PC-9 (cell line): Measurements from ENCODE around the gene FBF1. TPM values are rescaled to one million over a fixed set of nuclear protein-coding genes. Genes with fewer than 3 reads are reported as not detected.

ENCODE experiments used
- BruUV-seq: library from RNA; stranded (reverse); fragments of 400-500 nt; replicated peaks from 2 replicates; lab custom pipeline; 2021; lab: Mats Ljungman, UMichigan
- CTCF ChIA-PET: fragments of 300-600 bp; sonication (Branson Sonifier 250); formaldehyde crosslinking; loops from one replicate; lab custom pipeline; 2022; ENCODE audit warnings: antibody characterized with exemption; lab: Charles Lee
- POLR2A ChIA-PET: fragments of 300-600 bp; sonication (Branson Sonifier 250); formaldehyde crosslinking; loops from one replicate; lab custom pipeline; 2022; ENCODE audit warnings: antibody characterized with exemption; ENCODE audit not compliant: unreplicated experiment; lab: Charles Lee
- DNase-seq, 2 experiments: peaks; one replicate each; pipeline versions ENCODE4 v3.0.0 to v3.0.0-alpha.2; 2015 to 2022; ENCODE audit warnings: mixed read lengths in 1 of 2
- H2AFZ ChIP-seq: fragments of 200-600 bp; sonication (generic); 2 replicates; pipeline ENCODE4 v1.8.1; 2017; ENCODE audit warnings: antibody characterized with exemption
- H3F3A ChIP-seq: fragments of 200-600 bp; sonication (generic); 2 replicates; pipeline ENCODE4 v1.8.1; 2017; ENCODE audit warnings: antibody characterized with exemption, mild to moderate bottlenecking, low read depth; ENCODE audit not compliant: insufficient read depth
- H3K27ac ChIP-seq: fragments of 200-600 bp; sonication (generic); 2 replicates; pipeline ENCODE4 v1.6.1; 2016; ENCODE audit warnings: mixed run types
- H3K27me3 ChIP-seq: fragments of 200-600 bp; sonication (generic); 2 replicates; pipeline ENCODE4 v1.6.1; 2016; ENCODE audit warnings: low read depth, mixed run types; ENCODE audit not compliant: insufficient read depth
- H3K36me3 ChIP-seq: fragments of 200-600 bp; sonication (generic); 2 replicates; pipeline ENCODE4 v1.6.1; 2016; ENCODE audit warnings: low read depth, mixed run types
- H3K4me1 ChIP-seq: fragments of 200-600 bp; sonication (generic); replicated peaks from 2 replicates; pipeline ENCODE4 v1.6.1; 2016; ENCODE audit warnings: mixed run types; ENCODE audit not compliant: insufficient read depth
- H3K4me2 ChIP-seq: fragments of 200-600 bp; sonication (generic); 2 replicates; pipeline ENCODE4 v1.6.1; 2017; ENCODE audit warnings: mixed run types
- H3K4me3 ChIP-seq: fragments of 200-600 bp; sonication (generic); 2 replicates; pipeline ENCODE4 v1.6.1; 2016; ENCODE audit warnings: mixed run types
- H3K79me2 ChIP-seq: fragments of 200-600 bp; sonication (generic); 2 replicates; pipeline ENCODE4 v1.6.1; 2017; ENCODE audit warnings: low read depth, mixed run types
- H3K9me2 ChIP-seq: fragments of 200-600 bp; sonication (generic); 2 replicates; pipeline ENCODE4 v1.8.1; 2017; ENCODE audit warnings: mild to moderate bottlenecking; ENCODE audit not compliant: insufficient read depth
- H3K9me3 ChIP-seq: fragments of 200-600 bp; sonication (generic); 2 replicates; pipeline ENCODE4 v1.8.1; 2016; ENCODE audit warnings: low read depth; ENCODE audit not compliant: insufficient read depth
- H4K20me1 ChIP-seq: fragments of 200-600 bp; sonication (generic); 2 replicates; pipeline ENCODE4 v1.8.1; 2017; ENCODE audit not compliant: insufficient read depth
- CTCF ChIP-seq: fragments of 200-600 bp; sonication (generic); conservative IDR thresholded peaks from 2 replicates; pipeline ENCODE4 v1.6.1; 2017; ENCODE audit warnings: mixed run types, antibody characterized with exemption, mild to moderate bottlenecking, moderate library complexity
- EZH2 ChIP-seq: fragments of 200-600 bp; sonication (generic); IDR thresholded peaks from 2 replicates; pipeline ENCODE4 v1.8.0; 2017; ENCODE audit warnings: antibody characterized with exemption, low read depth
- intact Hi-C: fragments of 100-400 bp; cut with micrococcal nuclease; formaldehyde crosslinking; loops from one replicate; pipeline ENCODE4 v1.10.0; 2022; ENCODE audit not compliant: unreplicated experiment
- total RNA-seq: library from RNA; stranded (reverse); gene quantifications from 2 replicates; pipeline ENCODE4 v1.2.3, GENCODE V29; 2021

The FBF1 gene
- total RNA-seq, 1 experiment from 2014 or later: 22.5 TPM

GRCh38 chr17:75965468-75965867 is 24.6 kb upstream of the FBF1 start:
- intact Hi-C loops: no loop called here
- no TSS peak for BruUV-seq
- TF ChIP-seq EZH2 (no peak), CTCF (no peak)
- no peak overlapping the region for H3K4me3 ChIP-seq
- peaks cover 16% of the 10 kb centered on the region; the same call in 1 of the 2 replicates for H3F3A ChIP-seq
- H4K20me1 ChIP-seq: peaks cover 11% of the 10 kb centered on the region; the same call in 1 of the 2 replicates
- H3K4me1 ChIP-seq: peaks cover 8% of the 10 kb centered on the region
- H3K79me2 ChIP-seq: peaks cover 3% of the 10 kb centered on the region; the same call in 1 of the 2 replicates
- POLR2A ChIA-PET: interaction anchor here (0.7 kb wide), 1 partner anchor 13 kb away, joined by 3 read pairs; no protein-coding TSS in a partner anchor
- no peak for DNase-seq
- H2AFZ ChIP-seq: no peak overlapping the region
- no peak overlapping the region for H3K4me2 ChIP-seq
- H3K9me2 ChIP-seq: no peaks in the 10 kb centered on the region
- H3K9me3 ChIP-seq: no peaks in the 10 kb centered on the region
- H3K27ac ChIP-seq: no peak overlapping the region
- CTCF ChIA-PET: interaction anchor here (0.7 to 0.9 kb wide), 2 partner anchors 13 to 14 kb away, joined by 3 to 9 read pairs; partner anchors contain the start of genes ACOX1 and TEN1
- H3K27me3 ChIP-seq: no peaks in the 10 kb centered on the region
- H3K36me3 ChIP-seq: 0 out of 2 replicates have a peak, but pooled peaks cover 5% of the 10 kb centered on the region

GRCh38 chr17:75959839-75960511 is 19.1 kb upstream of the FBF1 start:
- Histone ChIP-seq H2AFZ (no peak overlapping the region), H3K27me3 (no peaks in the 10 kb centered on the region), H3K36me3 (peaks cover 21% of the 10 kb centered on the region), H3K27ac (no peak overlapping the region), H3F3A (peaks cover 7% of the 10 kb centered on the region; the same call in 1 of the 2 replicates), H3K9me3 (no peaks in the 10 kb centered on the region), H3K9me2 (no peaks in the 10 kb centered on the region), H3K79me2 (peaks cover 19% of the 10 kb centered on the region; the same call in 1 of the 2 replicates), H3K4me3 (no peak overlapping the region), H3K4me1 (no peaks in the 10 kb centered on the region), H3K4me2 (no peak overlapping the region), H4K20me1 (peaks cover 18% of the 10 kb centered on the region)
- BruUV-seq: no TSS peak
- DNase-seq: no peak
- intact Hi-C loops: no loop called here
- TF ChIP-seq EZH2: no peak
- no peak for TF ChIP-seq CTCF
- CTCF ChIA-PET: interaction anchor here (0.5 kb wide), 1 partner anchor 8 kb away, joined by 11 read pairs; no protein-coding TSS in a partner anchor
- POLR2A ChIA-PET: no interaction called here

DNA sequence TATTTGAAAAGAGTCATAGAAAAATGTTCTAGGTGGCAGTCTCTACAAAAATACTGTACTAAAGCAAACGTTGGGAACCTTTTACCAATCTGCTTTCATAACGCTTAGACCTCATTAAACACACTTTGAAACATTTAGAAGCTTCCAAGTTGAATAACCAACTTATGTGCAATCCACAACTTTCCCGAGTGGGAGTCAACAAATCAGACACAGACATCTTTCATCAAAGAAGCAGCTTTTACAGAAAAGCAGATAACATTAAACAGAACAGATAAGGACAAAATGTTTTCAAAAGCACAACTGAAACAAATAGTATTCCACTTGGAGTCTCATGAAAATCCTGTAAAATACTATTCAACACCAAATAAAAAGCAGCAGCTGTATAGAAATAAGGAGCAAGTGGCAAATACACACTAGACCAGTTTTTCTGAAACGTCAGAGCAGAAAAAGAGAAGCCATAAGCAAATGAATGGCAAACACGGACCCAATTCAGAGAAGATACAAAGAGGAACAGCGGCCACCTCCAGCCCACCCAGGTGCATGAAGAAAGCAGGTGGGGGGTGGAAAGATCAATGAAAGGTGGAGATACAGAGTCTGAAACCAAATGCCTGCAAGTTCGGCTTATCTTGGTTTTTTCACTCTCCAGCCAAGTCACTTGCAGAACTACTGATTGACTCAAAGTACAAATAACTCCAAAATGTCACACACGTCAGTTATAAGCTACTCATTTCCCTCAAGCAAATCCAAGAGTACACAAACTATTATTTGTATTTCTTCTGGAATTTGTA is 18.4 kb upstream of the FBF1 start:
- Histone ChIP-seq H3K9me2 (no peaks in the 10 kb centered on the region), H3K79me2 (peaks cover 17% of the 10 kb centered on the region; the same call in 1 of the 2 replicates), H3K4me1 (no peaks in the 10 kb centered on the region), H3K36me3 (peaks cover 21% of the 10 kb centered on the region), H3F3A (peaks cover under 1% of the 10 kb centered on the region; the same call in 1 of the 2 replicates), H4K20me1 (peaks cover 14% of the 10 kb centered on the region), H3K27me3 (no peaks in the 10 kb centered on the region), H3K4me2 (no peak overlapping the region), H3K27ac (no peak overlapping the region), H3K4me3 (no peak overlapping the region), H2AFZ (no peak overlapping the region), H3K9me3 (no peaks in the 10 kb centered on the region)
- intact Hi-C loops: no loop called here
- POLR2A ChIA-PET: no interaction called here
- no peak for TF ChIP-seq CTCF
- TF ChIP-seq EZH2: no peak
- BruUV-seq: no TSS peak
- CTCF ChIA-PET: interaction anchor here (0.5 to 0.6 kb wide), 2 partner anchors 9 to 11 kb away, joined by 3 to 11 read pairs; no protein-coding TSS in a partner anchor
- DNase-seq: no peak
